NCI-H2171 (cell line): ENCODE measurements around the gene CTPS2.

ENCODE experiments used
- DNase-seq: peaks from one replicate; lab custom pipeline; 2025; lab: John Stamatoyannopoulos, UW

The CTPS2 gene

DNA sequence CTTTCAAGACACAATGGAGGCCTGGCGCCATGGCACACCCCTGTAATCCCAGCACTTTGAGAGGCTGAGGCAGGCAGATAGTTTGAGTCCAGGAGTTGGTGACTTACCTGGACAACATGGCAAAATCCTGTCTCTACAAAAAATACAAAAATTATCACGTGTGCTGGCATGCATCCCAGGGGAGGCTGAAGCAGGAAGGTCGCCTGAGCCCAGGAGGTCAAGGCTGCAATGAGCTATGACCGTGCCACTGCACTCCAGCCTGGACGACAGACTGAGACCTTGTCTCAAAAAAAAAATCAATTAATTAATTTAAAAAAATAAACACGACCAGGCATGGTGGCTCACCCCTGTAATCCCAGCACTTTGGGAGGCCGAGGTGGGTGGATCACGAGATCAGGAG lies 2.0 kb upstream of the CTPS2 start:
- DNase-seq = no peak

GRCh38 chrX:16711893-16712547 lies 449 bp downstream of the CTPS2 start:
- no peak for DNase-seq

GRCh38 chrX:16711219-16711811 lies 1.2 kb downstream of the CTPS2 start:
- DNase-seq = no peak

DNA sequence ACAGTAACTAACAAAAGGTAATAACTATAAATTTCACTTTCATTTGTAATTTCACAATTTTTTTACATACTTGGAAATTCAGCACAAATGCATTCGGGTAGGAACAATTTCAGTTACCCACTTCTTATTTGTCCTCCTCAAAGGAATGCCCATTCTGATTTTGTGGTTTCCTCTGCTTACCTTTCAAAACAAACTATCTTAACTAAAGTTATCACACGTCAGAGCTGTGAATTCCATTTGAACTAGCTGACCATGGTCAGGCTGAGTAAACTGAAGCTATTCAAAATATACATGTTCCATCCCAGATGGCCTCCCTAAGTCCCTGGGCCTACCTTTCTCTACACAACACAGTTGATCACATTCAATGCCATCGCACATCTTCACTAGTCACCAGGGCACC lies 4.5 kb downstream of the CTPS2 start:
- no peak for DNase-seq

- DNase-seq = no peak
Observed at GRCh38 chrX:16705370-16705769, 7.1 kb downstream of the CTPS2 start.

- no peak for DNase-seq
Observed at GRCh38 chrX:16702700-16703599, 9.5 kb downstream of the CTPS2 start.

GRCh38 chrX:16700734-16701133 lies 11.7 kb downstream of the CTPS2 start:
- DNase-seq = no peak

GRCh38 chrX:16699389-16699788 lies 13.1 kb downstream of the CTPS2 start:
- DNase-seq = no peak

GRCh38 chrX:16696956-16697355 lies 15.5 kb downstream of the CTPS2 start:
- DNase-seq = no peak

- no peak for DNase-seq
Observed at GRCh38 chrX:16695079-16695676, 17.3 kb downstream of the CTPS2 start.

GRCh38 chrX:16687514-16687913 lies 25.0 kb downstream of the CTPS2 start:
- DNase-seq = no peak

GRCh38 chrX:16683007-16683664 lies 29.3 kb downstream of the CTPS2 start:
- no peak for DNase-seq

- no peak for DNase-seq
Observed at GRCh38 chrX:16678689-16679088, 33.8 kb downstream of the CTPS2 start.

GRCh38 chrX:16671005-16671404 lies 41.5 kb downstream of the CTPS2 start:
- DNase-seq = no peak

DNA sequence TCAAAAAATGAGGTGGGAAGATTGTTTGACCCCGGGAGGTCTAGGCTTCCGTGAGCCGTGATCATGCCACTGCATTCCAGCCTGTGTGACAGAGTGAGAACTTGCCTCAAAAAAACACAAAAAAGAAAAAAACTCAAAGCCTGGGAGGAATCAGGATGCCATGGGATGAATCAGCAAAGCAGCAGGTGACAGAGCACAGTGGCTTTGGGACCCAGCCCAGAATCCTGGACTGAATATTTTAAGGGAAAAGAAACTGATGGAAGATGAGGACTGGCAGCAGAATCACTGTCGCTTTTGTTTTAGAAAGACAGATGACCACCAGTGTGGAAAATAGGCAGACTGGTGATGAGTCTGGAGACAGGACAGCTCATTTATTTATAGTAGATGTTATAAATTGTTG lies 45.9 kb downstream of the CTPS2 start:
- DNase-seq = no peak

- no peak for DNase-seq
Observed at GRCh38 chrX:16665089-16665488, 47.4 kb downstream of the CTPS2 start.

- no peak for DNase-seq
Observed at GRCh38 chrX:16664626-16665025, 47.8 kb downstream of the CTPS2 start.

DNA sequence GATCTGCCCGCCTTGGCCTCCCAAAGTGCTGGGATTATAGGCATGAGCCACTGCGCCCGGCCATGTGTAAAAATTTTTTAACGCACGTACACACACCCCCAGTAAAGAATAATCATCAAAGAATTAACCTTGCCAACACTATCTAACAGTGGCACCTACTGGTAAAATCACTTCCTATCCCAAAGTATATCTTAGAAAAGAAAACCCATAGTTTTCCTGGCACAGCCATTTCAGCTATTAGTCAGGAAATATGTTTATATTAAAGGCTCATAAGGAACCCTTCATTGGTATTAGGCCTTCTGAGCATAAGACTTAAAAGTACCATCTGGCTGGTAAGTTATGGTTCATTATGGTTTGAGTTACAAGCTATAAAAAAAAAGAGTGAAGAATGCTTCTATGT lies 48.4 kb downstream of the CTPS2 start:
- DNase-seq = no peak

- DNase-seq = no peak
Observed at GRCh38 chrX:16662402-16662801, 50.1 kb downstream of the CTPS2 start.

- DNase-seq = no peak
Observed at GRCh38 chrX:16661495-16661894, 51.0 kb downstream of the CTPS2 start.

- no peak for DNase-seq
Observed at GRCh38 chrX:16659321-16659720, 53.1 kb downstream of the CTPS2 start.

DNA sequence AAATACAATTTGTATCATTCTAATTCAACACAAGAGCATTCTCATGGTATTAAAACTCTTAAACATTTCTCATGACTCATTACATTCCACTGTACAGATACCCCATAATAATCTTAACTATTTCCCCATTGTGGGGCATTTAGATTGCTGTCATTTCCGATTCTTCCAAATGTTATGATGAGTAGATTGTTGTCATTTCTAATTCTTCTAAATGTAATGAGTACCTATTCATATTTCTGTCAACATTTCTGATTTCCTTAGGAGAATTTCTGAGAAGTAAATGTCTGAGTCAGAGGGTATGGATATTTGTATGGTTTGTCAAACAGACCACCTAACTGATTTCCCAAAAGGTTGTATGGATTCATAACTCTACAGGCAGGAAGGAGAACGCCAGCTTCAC lies 54.2 kb downstream of the CTPS2 start:
- DNase-seq = no peak
